Stimulated activated CD8-positive, alpha-beta memory T cell treated with anti-CD3 and anti-CD28 coated beads, Interleukin-4, amount 100 ng/mL, for 4 hours (primary cell): ENCODE measurements around the gene SELENOV.

ENCODE experiments used
- DNase-seq, 2 donors: peaks; one replicate each; pipeline ENCODE4 v3.0.0-alpha.2; 2020; ENCODE audit warnings: low read depth in 2 of 2, low spot score in 1 of 2

SELENOV gene

GRCh38 chr19:39492225-39492624, 22.7 kb upstream of the SELENOV start:
- DNase-seq = no peak

- DNase-seq = no peak
Observed at GRCh38 chr19:39492788-39493187, 22.2 kb upstream of the SELENOV start.

GRCh38 chr19:39494661-39495060, 20.3 kb upstream of the SELENOV start:
- no peak for DNase-seq

GRCh38 chr19:39496063-39496462, 18.9 kb upstream of the SELENOV start:
- no peak for DNase-seq

- DNase-seq = no peak
Observed at GRCh38 chr19:39497701-39497995, 17.3 kb upstream of the SELENOV start.

- DNase-seq = no peak
Observed at GRCh38 chr19:39497996-39498797, 16.7 kb upstream of the SELENOV start.

GRCh38 chr19:39498798-39499642, 15.9 kb upstream of the SELENOV start, which contains the start of gene DLL3:
Gene DLL3, plus strand, starts transcription at chr19:39498947. Its CDS starts 28 bp downstream, at chr19:39498975.
- DNase-seq = no peak

- DNase-seq = no peak
Observed at GRCh38 chr19:39499932-39500331, 15.0 kb upstream of the SELENOV start.

- no peak for DNase-seq
Observed at GRCh38 chr19:39500543-39500942, 14.4 kb upstream of the SELENOV start.

GRCh38 chr19:39501340-39501739, 13.6 kb upstream of the SELENOV start:
- no peak for DNase-seq

- DNase-seq = peak; percentile 34 to 42
Observed at GRCh38 chr19:39502640-39503417, 12.1 kb upstream of the SELENOV start.

- DNase-seq = no peak
Observed at GRCh38 chr19:39506598-39506943, 8.4 kb upstream of the SELENOV start.

GRCh38 chr19:39506944-39507714, 7.8 kb upstream of the SELENOV start:
- DNase-seq = peak in 1 of 2 donors; percentile 17

GRCh38 chr19:39507715-39508364, 7.1 kb upstream of the SELENOV start:
- DNase-seq = no peak

GRCh38 chr19:39508629-39509028, 6.3 kb upstream of the SELENOV start:
- DNase-seq = no peak

GRCh38 chr19:39509233-39509632, 5.7 kb upstream of the SELENOV start:
- DNase-seq = no peak

- DNase-seq = no peak
Observed at GRCh38 chr19:39512988-39513387, 2.0 kb upstream of the SELENOV start.

GRCh38 chr19:39515551-39516191, 732 bp downstream of the SELENOV start:
- no peak for DNase-seq

- no peak for DNase-seq
Observed at GRCh38 chr19:39516270-39516669, 1.3 kb downstream of the SELENOV start.

- DNase-seq = no peak
Observed at GRCh38 chr19:39517432-39517831, 2.5 kb downstream of the SELENOV start.
